WTC11 (cell line): Measurements from ENCODE around the gene ARHGEF38.

Experiments used
- CREM ChIP-seq: sonication (generic); formaldehyde crosslinking; IDR thresholded peaks from 2 replicates; pipeline ENCODE4 v1.8.1; 2022; ENCODE audit warnings: mild to moderate bottlenecking, missing genetic modification reagents, moderate library complexity
- ZNF121 ChIP-seq: sonication (generic); formaldehyde crosslinking; IDR thresholded peaks from 2 replicates; pipeline ENCODE4 v1.8.0; 2023; ENCODE audit warnings: missing genetic modification reagents
- ZNF671 ChIP-seq: fragments of 250-450 bp; sonication (Bioruptor Pico); IDR thresholded peaks from 2 replicates; pipeline ENCODE4 v1.8.0; 2021; ENCODE audit warnings: mild to moderate bottlenecking
- TF ChIP-seq, protein P1 (sequence below): fragments of 200-600 bp; IDR thresholded peaks from 2 replicates; pipeline ENCODE4 v1.8.0; 2022; ENCODE audit warnings: antibody characterized with exemption
- TF ChIP-seq, protein P2 (sequence below): sonication (generic); formaldehyde crosslinking; IDR thresholded peaks from 2 replicates; pipeline ENCODE4 v1.8.1; 2023; ENCODE audit warnings: mild to moderate bottlenecking, missing genetic modification reagents, moderate library complexity

DNA sequence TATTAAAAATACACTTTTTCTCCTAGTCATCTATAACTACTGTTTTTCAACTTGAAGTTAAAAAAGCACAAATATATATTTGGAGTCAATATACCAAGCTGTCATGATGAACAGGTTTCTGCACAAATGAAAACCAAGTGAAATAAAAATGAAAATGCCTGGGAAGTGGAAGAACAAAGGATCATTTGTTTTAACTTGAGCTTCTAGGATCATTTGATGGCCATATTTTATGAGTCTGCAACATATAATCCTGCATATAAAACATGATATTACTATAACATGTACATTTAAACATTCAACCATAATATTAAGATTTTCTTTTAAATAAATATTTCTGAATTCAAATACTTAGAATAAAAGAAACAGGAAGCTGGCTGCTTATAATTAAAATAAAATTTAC, 8.5 kb upstream of the ARHGEF38 start:
- TF ChIP-seq, protein P1, sequence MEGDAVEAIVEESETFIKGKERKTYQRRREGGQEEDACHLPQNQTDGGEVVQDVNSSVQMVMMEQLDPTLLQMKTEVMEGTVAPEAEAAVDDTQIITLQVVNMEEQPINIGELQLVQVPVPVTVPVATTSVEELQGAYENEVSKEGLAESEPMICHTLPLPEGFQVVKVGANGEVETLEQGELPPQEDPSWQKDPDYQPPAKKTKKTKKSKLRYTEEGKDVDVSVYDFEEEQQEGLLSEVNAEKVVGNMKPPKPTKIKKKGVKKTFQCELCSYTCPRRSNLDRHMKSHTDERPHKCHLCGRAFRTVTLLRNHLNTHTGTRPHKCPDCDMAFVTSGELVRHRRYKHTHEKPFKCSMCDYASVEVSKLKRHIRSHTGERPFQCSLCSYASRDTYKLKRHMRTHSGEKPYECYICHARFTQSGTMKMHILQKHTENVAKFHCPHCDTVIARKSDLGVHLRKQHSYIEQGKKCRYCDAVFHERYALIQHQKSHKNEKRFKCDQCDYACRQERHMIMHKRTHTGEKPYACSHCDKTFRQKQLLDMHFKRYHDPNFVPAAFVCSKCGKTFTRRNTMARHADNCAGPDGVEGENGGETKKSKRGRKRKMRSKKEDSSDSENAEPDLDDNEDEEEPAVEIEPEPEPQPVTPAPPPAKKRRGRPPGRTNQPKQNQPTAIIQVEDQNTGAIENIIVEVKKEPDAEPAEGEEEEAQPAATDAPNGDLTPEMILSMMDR: no peak
- TF ChIP-seq ZNF671 (CRISPR knock-in tag) (no peak), CREM (CRISPR knock-in tag) (no peak), ZNF121 (no peak)
- TF ChIP-seq, protein P2, sequence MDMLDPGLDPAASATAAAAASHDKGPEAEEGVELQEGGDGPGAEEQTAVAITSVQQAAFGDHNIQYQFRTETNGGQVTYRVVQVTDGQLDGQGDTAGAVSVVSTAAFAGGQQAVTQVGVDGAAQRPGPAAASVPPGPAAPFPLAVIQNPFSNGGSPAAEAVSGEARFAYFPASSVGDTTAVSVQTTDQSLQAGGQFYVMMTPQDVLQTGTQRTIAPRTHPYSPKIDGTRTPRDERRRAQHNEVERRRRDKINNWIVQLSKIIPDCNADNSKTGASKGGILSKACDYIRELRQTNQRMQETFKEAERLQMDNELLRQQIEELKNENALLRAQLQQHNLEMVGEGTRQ: no peak
